HCT116 (cell line): ENCODE measurements around the gene MYADML2. TPM values are rescaled to one million over a fixed set of nuclear protein-coding genes. Genes with fewer than 3 reads are reported as not detected.
A peak's percentile ranks its signal among the peaks of the same experiment; 100 is the strongest.

Source experiments
- ATAC-seq: fragments of 200-7000 bp; cut with Tn5 transposase; 2 replicates; pipeline ENCODE4 v1.9.1; 2020; ENCODE audit warnings: mild to moderate bottlenecking, moderate library complexity
- BruUV-seq: library from RNA; stranded (reverse); fragments of 400-500 nt; replicated peaks from 2 replicates; lab custom pipeline; 2021; lab: Mats Ljungman, UMichigan
- CTCF ChIA-PET: fragments of 300-600 bp; sonication (Branson Sonifier 250); formaldehyde crosslinking; loops from one replicate; lab custom pipeline; 2021; ENCODE audit warnings: antibody characterized with exemption; lab: Charles Lee
- POLR2A ChIA-PET: fragments of 300-600, 350-600 bp; sonication (Branson Sonifier 250); formaldehyde crosslinking; loops from one replicate; lab custom pipeline; 2021; ENCODE audit warnings: antibody characterized with exemption; lab: Charles Lee
- RAD21 ChIA-PET, 2 experiments: fragments of 300-600 bp; sonication (Branson Sonifier 250); formaldehyde crosslinking; loops; one replicate each; lab custom pipeline; 2023; ENCODE audit warnings: low total read pairs in 2 of 2; ENCODE audit not compliant: uncharacterized antibody in 2 of 2, unreplicated experiment in 2 of 2, low non-redundant PET in 1 of 2; lab: Charles Lee
- DNase-seq: peaks from one replicate; pipeline ENCODE4 v3.0.0-alpha.2; 2010; ENCODE audit warnings: low read depth, low spot score
- H2AFZ ChIP-seq: fragments of 200-600 bp; shearing (Covaris generic), sonication (generic); 2 replicates; pipeline ENCODE4 v1.6.1; 2017; ENCODE audit warnings: low read depth, mixed run types, mixed read lengths, antibody characterized with exemption, low read length; ENCODE audit not compliant: poor library complexity, severe bottlenecking
- H3K27ac ChIP-seq: 2 replicates; pipeline ENCODE4 v1.5.1; 2012; ENCODE audit warnings: low read depth, low read length
- H3K27me3 ChIP-seq: fragments of 200-600 bp; sonication (generic); 2 replicates; pipeline ENCODE4 v1.6.1; 2016; ENCODE audit warnings: mixed run types, low read length, mixed read lengths; ENCODE audit not compliant: insufficient read depth
- H3K36me3 ChIP-seq, 2 experiments: fragments of 200-500 bp in 1 of 2; fragments of 200-600 bp in 1 of 2; sonication (Bioruptor generic) in 1 of 2; sonication (generic) in 1 of 2; 2 replicates each; pipeline versions ENCODE4 v1.5.1 to v1.6.1; 2014 to 2016; ENCODE audit warnings: low read length in 2 of 2, inconsistent platforms in 1 of 2, mixed read lengths in 1 of 2, mixed run types in 1 of 2; ENCODE audit not compliant: insufficient read depth in 2 of 2, control insufficient read depth in 1 of 2
- H3K4me1 ChIP-seq, 2 experiments: fragments of 200-600 bp in 1 of 2; sonication (generic) in 1 of 2; 2 replicates each; pipeline versions ENCODE4 v1.5.1 to v1.6.1; 2012 to 2017; ENCODE audit warnings: low read length in 2 of 2, inconsistent platforms in 1 of 2, mild to moderate bottlenecking in 1 of 2, mixed read lengths in 1 of 2, mixed run types in 1 of 2, moderate library complexity in 1 of 2; ENCODE audit not compliant: insufficient read depth in 2 of 2, control insufficient read depth in 1 of 2
- H3K4me2 ChIP-seq: fragments of 200-600 bp; sonication (generic); 2 replicates; pipeline ENCODE4 v1.6.1; 2017; ENCODE audit warnings: mixed run types, low read length, mixed read lengths
- H3K4me3 ChIP-seq, 2 experiments: fragments of 200-600 bp in 1 of 2; sonication (generic) in 1 of 2; replicated peaks in 1 of 2; 2 replicates each; pipeline ENCODE4 v1.5.1; 2011 to 2016; ENCODE audit warnings: low read length in 2 of 2, control low read depth in 1 of 2, low read depth in 1 of 2, mild to moderate bottlenecking in 1 of 2, mixed read lengths in 1 of 2, mixed run types in 1 of 2
- H3K79me2 ChIP-seq: fragments of 200-600 bp; sonication (generic); 2 replicates; pipeline ENCODE4 v1.6.1; 2017; ENCODE audit warnings: mild to moderate bottlenecking, mixed run types, low read length, moderate library complexity, mixed read lengths; ENCODE audit not compliant: insufficient read depth
- H3K9ac ChIP-seq: fragments of 200-600 bp; sonication (generic); 2 replicates; pipeline ENCODE4 v1.6.1; 2016; ENCODE audit warnings: low read length, mixed read lengths
- H3K9me2 ChIP-seq: fragments of 200-600 bp; sonication (generic), shearing (Covaris generic); 2 replicates; pipeline ENCODE4 v1.6.1; 2017; ENCODE audit warnings: mixed run types, mild to moderate bottlenecking, moderate library complexity; ENCODE audit not compliant: insufficient read depth
- H3K9me3 ChIP-seq, 2 experiments: fragments of 200-500 bp in 1 of 2; fragments of 200-600 bp in 1 of 2; sonication (Bioruptor generic) in 1 of 2; sonication (generic) in 1 of 2; 2 replicates each; pipeline ENCODE4 v1.6.1; 2014 to 2017; ENCODE audit warnings: low read length in 2 of 2, mixed read lengths in 2 of 2, inconsistent platforms in 1 of 2, low read depth in 1 of 2, mild to moderate bottlenecking in 1 of 2, mixed run types in 1 of 2, moderate library complexity in 1 of 2; ENCODE audit not compliant: control insufficient read depth in 1 of 2, insufficient read depth in 1 of 2
- H4K20me1 ChIP-seq: fragments of 200-600 bp; sonication (generic), shearing (Covaris generic); 2 replicates; pipeline ENCODE4 v1.6.1; 2017; ENCODE audit warnings: mixed run types, mild to moderate bottlenecking, moderate library complexity; ENCODE audit not compliant: insufficient read depth
- CBX3 ChIP-seq: IDR thresholded peaks from 2 replicates; pipeline ENCODE4 v1.6.1; 2012; ENCODE audit warnings: low read depth
- CEBPB ChIP-seq: IDR thresholded peaks from 2 replicates; pipeline ENCODE4 v1.6.1; 2012; ENCODE audit warnings: low read depth
- EGR1 ChIP-seq: IDR thresholded peaks from 2 replicates; pipeline ENCODE4 v1.6.1; 2012; ENCODE audit warnings: low read depth
- ELF1 ChIP-seq: IDR thresholded peaks from 2 replicates; pipeline ENCODE4 v1.6.1; 2012; ENCODE audit warnings: low read depth, borderline replicate concordance
- EZH2 ChIP-seq: fragments of 200-600 bp; sonication (generic); IDR thresholded peaks from 2 replicates; pipeline ENCODE4 v1.6.1; 2017; ENCODE audit warnings: antibody characterized with exemption, mixed run types
- FOSL1 ChIP-seq: IDR thresholded peaks from 2 replicates; pipeline ENCODE4 v1.6.1; 2012; ENCODE audit warnings: low read depth
- JUND ChIP-seq: IDR thresholded peaks from 2 replicates; pipeline ENCODE4 v1.6.1; 2012
- POLR2A ChIP-seq: IDR thresholded peaks from 2 replicates; pipeline ENCODE4 v1.7.0; 2011; ENCODE audit warnings: borderline replicate concordance; ENCODE audit not compliant: insufficient read depth, insufficient read length; ENCODE audit errors: extremely low read depth
- POLR2AphosphoS5 ChIP-seq: IDR thresholded peaks from 2 replicates; pipeline ENCODE4 v1.6.1; 2011; ENCODE audit warnings: mild to moderate bottlenecking, low read depth, low read length, moderate library complexity
- SIN3A ChIP-seq: IDR thresholded peaks from 2 replicates; pipeline ENCODE4 v1.6.1; 2012; ENCODE audit warnings: low read depth
- SP1 ChIP-seq: IDR thresholded peaks from 2 replicates; pipeline ENCODE4 v1.6.1; 2012; ENCODE audit warnings: low read depth
- TCF7L2 ChIP-seq: IDR thresholded peaks from 2 replicates; pipeline ENCODE4 v1.7.0; 2011; ENCODE audit warnings: borderline replicate concordance, inconsistent platforms; ENCODE audit not compliant: insufficient read depth, insufficient read length; ENCODE audit errors: extremely low read depth
- YY1 ChIP-seq: IDR thresholded peaks from 2 replicates; pipeline ENCODE4 v1.6.1; 2011; ENCODE audit warnings: low read length, low read depth, moderate library complexity, mild to moderate bottlenecking; ENCODE audit not compliant: insufficient replicate concordance; ENCODE audit errors: extremely low read depth
- ZFX ChIP-seq: fragments of 450-650 bp; IDR thresholded peaks from 2 replicates; pipeline ENCODE4 v1.6.1; 2017
- ZNF274 ChIP-seq: fragments of 200-500 bp; sonication (Bioruptor generic); IDR thresholded peaks from 2 replicates; pipeline ENCODE4 v1.6.1; 2014; ENCODE audit warnings: mild to moderate bottlenecking, low read depth, low read length, inconsistent platforms
- intact Hi-C: fragments of 100-400 bp; cut with micrococcal nuclease; formaldehyde crosslinking; loops from 2 replicates; pipeline ENCODE4 v1.10.0; 2022
- total RNA-seq: library from RNA; stranded (reverse); gene quantifications from one replicate; pipeline ENCODE4 v1.2.1, GENCODE V29; 2021; ENCODE audit not compliant: unreplicated experiment
- TF ChIP-seq, protein P1 (sequence below): IDR thresholded peaks from 2 replicates; pipeline ENCODE4 v1.6.1; 2011; ENCODE audit warnings: mild to moderate bottlenecking, low read length, moderate library complexity; ENCODE audit not compliant: insufficient replicate concordance; ENCODE audit errors: extremely low read depth
- TF ChIP-seq, protein P2 (sequence below): IDR thresholded peaks from 2 replicates; pipeline ENCODE4 v1.6.1; 2012

MYADML2 gene
- total RNA-seq, 1 experiment from 2014 or later = not detected

DNA sequence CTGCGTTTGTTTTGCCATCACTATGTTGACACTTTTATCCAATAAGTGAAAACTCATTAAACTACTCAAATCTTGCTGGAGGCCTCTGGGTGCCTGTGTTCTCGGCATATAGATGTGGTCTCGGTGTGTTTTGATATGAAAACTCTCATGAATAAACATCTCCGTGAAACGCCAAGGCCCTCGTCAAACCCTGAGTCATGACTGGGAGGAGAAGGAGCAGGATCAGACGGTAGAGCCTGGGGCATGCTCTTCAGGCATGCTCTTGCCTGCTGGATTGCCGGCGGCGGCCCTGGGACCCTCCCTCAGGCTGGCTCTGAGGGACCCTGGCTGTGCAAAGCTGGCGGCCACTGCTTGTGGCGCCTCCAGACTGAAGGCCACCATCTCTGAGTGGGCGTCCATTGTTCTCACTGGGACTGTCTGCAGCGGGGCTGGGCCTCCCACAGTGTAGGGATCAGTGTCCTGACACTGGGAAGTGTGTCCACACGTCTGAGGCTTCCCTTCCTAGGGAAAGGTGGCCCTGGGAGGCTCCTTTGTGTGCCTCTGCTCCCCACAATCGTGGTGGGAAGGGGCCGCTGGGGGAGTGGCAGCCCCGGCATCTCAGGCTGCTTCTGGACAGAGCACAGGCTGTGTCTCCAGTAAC is 46.7 kb downstream of the MYADML2 start:
- Histone ChIP-seq H3K79me2 (peaks cover 3% of the 10 kb centered on the region; the same call in 1 of the 2 replicates), H3K27me3 (no peaks in the 10 kb centered on the region), H3K27ac (no peak overlapping the region), H3K4me1 (peaks cover 24 to 52% of the 10 kb centered on the region in 2 experiments), H3K4me2 (no peak overlapping the region), H3K9me3 (no peaks in the 10 kb centered on the region), H4K20me1 (no peaks in the 10 kb centered on the region), H3K36me3 (peaks cover 6 to 27% of the 10 kb centered on the region in 2 experiments; a peak in 2 of 4 replicates), H3K4me3 (no peak overlapping the region), H3K9me2 (no peaks in the 10 kb centered on the region), H2AFZ (no peak overlapping the region), H3K9ac (no peak overlapping the region)
- no peak for ATAC-seq
- no TSS peak for BruUV-seq
- ChIA-PET RAD21 (no interaction called here), POLR2A (no interaction called here), CTCF (no interaction called here)
- TF ChIP-seq SP1 (no peak), POLR2A (no peak), SIN3A (no peak), FOSL1 (no peak)
- TF ChIP-seq, protein P1, sequence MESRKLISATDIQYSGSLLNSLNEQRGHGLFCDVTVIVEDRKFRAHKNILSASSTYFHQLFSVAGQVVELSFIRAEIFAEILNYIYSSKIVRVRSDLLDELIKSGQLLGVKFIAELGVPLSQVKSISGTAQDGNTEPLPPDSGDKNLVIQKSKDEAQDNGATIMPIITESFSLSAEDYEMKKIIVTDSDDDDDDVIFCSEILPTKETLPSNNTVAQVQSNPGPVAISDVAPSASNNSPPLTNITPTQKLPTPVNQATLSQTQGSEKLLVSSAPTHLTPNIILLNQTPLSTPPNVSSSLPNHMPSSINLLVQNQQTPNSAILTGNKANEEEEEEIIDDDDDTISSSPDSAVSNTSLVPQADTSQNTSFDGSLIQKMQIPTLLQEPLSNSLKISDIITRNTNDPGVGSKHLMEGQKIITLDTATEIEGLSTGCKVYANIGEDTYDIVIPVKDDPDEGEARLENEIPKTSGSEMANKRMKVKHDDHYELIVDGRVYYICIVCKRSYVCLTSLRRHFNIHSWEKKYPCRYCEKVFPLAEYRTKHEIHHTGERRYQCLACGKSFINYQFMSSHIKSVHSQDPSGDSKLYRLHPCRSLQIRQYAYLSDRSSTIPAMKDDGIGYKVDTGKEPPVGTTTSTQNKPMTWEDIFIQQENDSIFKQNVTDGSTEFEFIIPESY = no peak
- no peak for DNase-seq
- intact Hi-C loops = no loop called here

DNA sequence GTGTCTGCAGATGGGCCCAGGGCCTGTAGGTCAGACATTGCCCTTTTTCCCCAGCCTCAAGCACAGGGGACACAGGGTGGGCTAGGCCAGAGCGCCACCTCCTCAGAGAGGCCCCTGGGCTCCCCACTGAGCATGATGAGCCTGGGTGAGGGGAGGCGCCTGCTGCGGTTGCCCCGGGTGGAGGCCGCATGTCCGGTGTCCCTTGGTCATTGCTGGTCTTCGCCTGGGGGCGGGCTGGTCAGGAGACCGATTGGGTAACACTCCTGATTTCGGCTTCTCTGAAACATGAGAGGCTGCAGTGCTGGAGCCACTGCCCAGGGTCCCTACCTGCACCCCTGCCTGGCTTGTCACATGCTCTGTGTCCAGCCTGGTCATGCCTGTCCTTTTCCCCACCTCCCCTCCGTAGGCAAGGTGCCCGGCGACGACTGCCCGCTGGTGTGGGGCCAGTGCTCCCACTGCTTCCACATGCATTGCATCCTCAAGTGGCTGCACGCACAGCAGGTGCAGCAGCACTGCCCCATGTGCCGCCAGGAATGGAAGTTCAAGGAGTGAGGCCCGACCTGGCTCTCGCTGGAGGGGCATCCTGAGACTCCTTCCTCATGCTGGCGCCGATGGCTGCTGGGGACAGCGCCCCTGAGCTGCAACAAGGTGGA is 47.4 kb downstream of the MYADML2 start:
- no peak for ATAC-seq
- H3K27me3 ChIP-seq = no peaks in the 10 kb centered on the region
- RAD21 ChIA-PET = no interaction called here
- H3K4me1 ChIP-seq = peaks cover 24 to 52% of the 10 kb centered on the region in 2 experiments
- peaks cover 6% of the 10 kb centered on the region; the same call in 1 of the 2 replicates for H3K79me2 ChIP-seq
- DNase-seq = no peak
- H4K20me1 ChIP-seq = no peaks in the 10 kb centered on the region
- intact Hi-C loops = no loop called here
- POLR2A ChIA-PET = no interaction called here
- peaks cover 7 to 29% of the 10 kb centered on the region in 2 experiments; a peak in 2 of 4 replicates for H3K36me3 ChIP-seq
- peak overlapping the region; percentile 60 for H3K4me2 ChIP-seq
- no peak overlapping the region for H2AFZ ChIP-seq
- H3K9me3 ChIP-seq = no peaks in the 10 kb centered on the region
- BruUV-seq = no TSS peak
- H3K4me3 ChIP-seq = no peak overlapping the region
- peak overlapping the region; percentile 85; the same call in 1 of the 2 replicates for H3K27ac ChIP-seq
- H3K9ac ChIP-seq = peak overlapping the region; percentile 47
- CTCF ChIA-PET = no interaction called here
- H3K9me2 ChIP-seq = no peaks in the 10 kb centered on the region
- no peak for TF ChIP-seq ELF1
- no peak for TF ChIP-seq EZH2
- TF ChIP-seq YY1 = no peak
- no peak for TF ChIP-seq ZNF274
- TF ChIP-seq JUND = no peak
- TF ChIP-seq CEBPB = no peak
- TF ChIP-seq EGR1 = no peak
- TF ChIP-seq POLR2AphosphoS5 = no peak
- TF ChIP-seq POLR2A = no peak
- TF ChIP-seq ZFX = no peak
- TF ChIP-seq, protein P2, sequence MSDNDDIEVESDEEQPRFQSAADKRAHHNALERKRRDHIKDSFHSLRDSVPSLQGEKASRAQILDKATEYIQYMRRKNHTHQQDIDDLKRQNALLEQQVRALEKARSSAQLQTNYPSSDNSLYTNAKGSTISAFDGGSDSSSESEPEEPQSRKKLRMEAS = no peak
- no peak for TF ChIP-seq TCF7L2
- no peak for TF ChIP-seq FOSL1
- TF ChIP-seq CBX3 = no peak
